Left hindlimb (tissue), 1 donor: ENCODE data around the gene SLC28A3.
"Not testable (repeated sequence)": the region's sequence is repeated elsewhere in the genome, so short reads cannot be mapped to it uniquely, and the experiment has no call there.

Experiments
- DNase-seq: peaks from one replicate; pipeline ENCODE4 v3.0.0-alpha.2; 2018

The SLC28A3 gene

GRCh38 chr9:84340535-84340934 lies at the start of gene SLC28A3:
Gene SLC28A3, minus strand, starts transcription at chr9:84340758. Its CDS starts 125 bp downstream, at chr9:84340633.
- DNase-seq = no peak

- DNase-seq = not testable (repeated sequence)
Observed at GRCh38 chr9:84390254-84390653, 49.7 kb upstream of the SLC28A3 start.

- DNase-seq = no peak
Observed at GRCh38 chr9:84387821-84388220, 47.3 kb upstream of the SLC28A3 start.

GRCh38 chr9:84386753-84387152 lies 46.2 kb upstream of the SLC28A3 start:
- no peak for DNase-seq

GRCh38 chr9:84385386-84386040 lies 45.0 kb upstream of the SLC28A3 start:
- DNase-seq = no peak

GRCh38 chr9:84384617-84385016 lies 44.1 kb upstream of the SLC28A3 start:
- DNase-seq = no peak

GRCh38 chr9:84383178-84383577 lies 42.6 kb upstream of the SLC28A3 start:
- DNase-seq = no peak

- no peak for DNase-seq
Observed at GRCh38 chr9:84382720-84383119, 42.2 kb upstream of the SLC28A3 start.

GRCh38 chr9:84381508-84381907 lies 41.0 kb upstream of the SLC28A3 start:
- DNase-seq = no peak

GRCh38 chr9:84379740-84380139 lies 39.2 kb upstream of the SLC28A3 start:
- DNase-seq = no peak

GRCh38 chr9:84375954-84376353 lies 35.4 kb upstream of the SLC28A3 start:
- DNase-seq = no peak

- DNase-seq = no peak
Observed at GRCh38 chr9:84374516-84374915, 34.0 kb upstream of the SLC28A3 start.

GRCh38 chr9:84374013-84374412 lies 33.5 kb upstream of the SLC28A3 start:
- no peak for DNase-seq

GRCh38 chr9:84371737-84372136 lies 31.2 kb upstream of the SLC28A3 start:
- DNase-seq = no peak

- DNase-seq = no peak
Observed at GRCh38 chr9:84368601-84369000, 28.0 kb upstream of the SLC28A3 start.

- not testable (repeated sequence) for DNase-seq
Observed at GRCh38 chr9:84367726-84368125, 27.2 kb upstream of the SLC28A3 start.

GRCh38 chr9:84366683-84367082 lies 26.1 kb upstream of the SLC28A3 start:
- DNase-seq = no peak

- DNase-seq = not testable (repeated sequence)
Observed at GRCh38 chr9:84364894-84365490, 24.4 kb upstream of the SLC28A3 start.

- DNase-seq = no peak
Observed at GRCh38 chr9:84361645-84362044, 21.1 kb upstream of the SLC28A3 start.

- no peak for DNase-seq
Observed at GRCh38 chr9:84357275-84357674, 16.7 kb upstream of the SLC28A3 start.

- no peak for DNase-seq
Observed at GRCh38 chr9:84354035-84354434, 13.5 kb upstream of the SLC28A3 start.

- no peak for DNase-seq
Observed at GRCh38 chr9:84349671-84350070, 9.1 kb upstream of the SLC28A3 start.

GRCh38 chr9:84343111-84343521 lies 2.6 kb upstream of the SLC28A3 start:
- no peak for DNase-seq

- DNase-seq = no peak
Observed at GRCh38 chr9:84339962-84340361, 596 bp downstream of the SLC28A3 start.

- no peak for DNase-seq
Observed at GRCh38 chr9:84339503-84339902, 1.1 kb downstream of the SLC28A3 start.
